Immature natural killer cell (primary cell): ENCODE measurements around the gene SNX10. TPM values are rescaled to one million over a fixed set of nuclear protein-coding genes. Genes with fewer than 3 reads are reported as not detected.

ENCODE experiments used
- DNase-seq, 3 donors: peaks; one replicate each; pipeline ENCODE4 v3.0.0; 2022; ENCODE audit warnings: mixed read lengths in 1 of 3
- H3K27ac Mint-ChIP-seq, 6 donors: one replicate each; pipeline ENCODE4 v1.8.0; 2020; ENCODE audit warnings: mixed read lengths in 6 of 6, mild to moderate bottlenecking in 5 of 6, inconsistent platforms in 4 of 6, moderate library complexity in 3 of 6
- H3K27me3 Mint-ChIP-seq, 3 donors: one replicate each; pipeline ENCODE4 v1.8.0; 2020 to 2021; ENCODE audit warnings: low read depth in 3 of 3, mild to moderate bottlenecking in 3 of 3, mixed read lengths in 3 of 3, moderate library complexity in 3 of 3, inconsistent platforms in 1 of 3
- H3K36me3 Mint-ChIP-seq, 3 donors: one replicate each; pipeline ENCODE4 v1.8.0; 2020; ENCODE audit warnings: mixed read lengths in 3 of 3, inconsistent platforms in 2 of 3, mild to moderate bottlenecking in 2 of 3
- H3K4me1 Mint-ChIP-seq, 2 donors: one replicate each; pipeline ENCODE4 v1.8.0; 2020; ENCODE audit warnings: inconsistent platforms in 2 of 2, mild to moderate bottlenecking in 2 of 2, mixed read lengths in 2 of 2, moderate library complexity in 1 of 2
- H3K4me3 Mint-ChIP-seq, 5 donors: one replicate each; pipeline ENCODE4 v1.8.0; 2020; ENCODE audit warnings: mild to moderate bottlenecking in 5 of 5, mixed read lengths in 5 of 5, inconsistent platforms in 3 of 5, moderate library complexity in 3 of 5
- H3K9me3 Mint-ChIP-seq, 6 donors: one replicate each; pipeline ENCODE4 v1.8.0; 2020; ENCODE audit warnings: mild to moderate bottlenecking in 6 of 6, mixed read lengths in 6 of 6, inconsistent platforms in 4 of 6, moderate library complexity in 3 of 6
- polyA plus RNA-seq, 3 donors: library from polyadenylated mRNA; unstranded; fragments of 300-500 nt; fragmentation: Illumina TruSeq; gene quantifications; one replicate each; pipeline ENCODE4 v1.2.3, GENCODE V29; 2021

Gene SNX10
- polyA plus RNA-seq, 3 donors from 2014 or later, result 50.1 to 54.3 (median 51.8) TPM

GRCh38 chr7:26370011-26370410 lies 78.3 kb downstream of the SNX10 start:
- H3K4me1 Mint-ChIP-seq, result peaks cover 7 to 13% of the 10 kb centered on the region in 2 donors
- no peaks in the 10 kb centered on the region for H3K9me3 Mint-ChIP-seq
- peaks cover 10 to 29% (median 27%) of the 10 kb centered on the region in 3 donors for H3K36me3 Mint-ChIP-seq
- H3K27ac Mint-ChIP-seq, result peak overlapping the region in 1 of 6 donors; percentile 11
- peak in 1 of 3 donors; percentile 4 for DNase-seq
- H3K4me3 Mint-ChIP-seq, result peak overlapping the region in 1 of 5 donors; percentile 9
- no peaks in the 10 kb centered on the region for H3K27me3 Mint-ChIP-seq

DNA sequence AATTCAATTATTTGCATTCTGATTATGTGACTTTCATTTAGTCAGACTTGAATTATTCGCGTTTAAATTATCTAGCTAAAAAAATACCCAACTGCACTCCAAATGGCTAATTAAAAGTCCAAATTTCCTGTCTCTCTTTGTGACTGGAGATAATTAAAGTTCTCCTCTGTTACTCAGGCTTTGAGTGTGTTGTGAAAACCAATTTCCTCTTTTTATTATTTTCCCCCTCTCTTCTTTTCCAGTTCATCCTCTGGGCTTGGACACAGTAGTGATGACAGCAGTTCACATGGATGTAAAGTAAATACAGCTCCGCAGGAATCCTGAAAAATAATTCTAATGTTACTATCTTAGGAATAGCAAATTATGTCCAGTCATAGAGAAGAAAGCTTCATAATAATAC lies 80.6 kb downstream of the SNX10 start:
- Mint-ChIP-seq H3K9me3 (no peaks in the 10 kb centered on the region), H3K4me1 (peaks cover 14 to 20% of the 10 kb centered on the region in 2 donors), H3K36me3 (peaks cover 2 to 27% (median 23%) of the 10 kb centered on the region in 3 donors), H3K27me3 (peaks cover 3 to 7% (median 3%) of the 10 kb centered on the region in 3 donors), H3K4me3 (no peak overlapping the region), H3K27ac (no peak overlapping the region)
- DNase-seq, result no peak

- H3K4me1 Mint-ChIP-seq, result peaks cover 16 to 24% of the 10 kb centered on the region in 2 donors
Observed at GRCh38 chr7:26372704-26373103, 81.0 kb downstream of the SNX10 start.

GRCh38 chr7:26374647-26375373 lies 83.1 kb downstream of the SNX10 start:
- Mint-ChIP-seq H3K27me3 (peaks cover 3 to 7% (median 3%) of the 10 kb centered on the region in 3 donors), H3K36me3 (peaks cover 2 to 27% (median 18%) of the 10 kb centered on the region in 3 donors), H3K27ac (no peak overlapping the region), H3K4me3 (peak overlapping the region in 2 of 5 donors; percentile 23 to 41), H3K9me3 (no peaks in the 10 kb centered on the region), H3K4me1 (peaks cover 12 to 20% of the 10 kb centered on the region in 2 donors)
- DNase-seq, result no peak

More at GRCh38 chr7:26372704-26373103, 81.0 kb downstream of the SNX10 start:
- H3K9me3 Mint-ChIP-seq, result no peaks in the 10 kb centered on the region
- H3K27ac Mint-ChIP-seq, result no peak overlapping the region
- no peak for DNase-seq
- H3K4me3 Mint-ChIP-seq, result no peak overlapping the region
- H3K27me3 Mint-ChIP-seq, result peaks cover 3 to 7% (median 3%) of the 10 kb centered on the region in 3 donors
- H3K36me3 Mint-ChIP-seq, result peaks cover 2 to 27% (median 19%) of the 10 kb centered on the region in 3 donors

DNA sequence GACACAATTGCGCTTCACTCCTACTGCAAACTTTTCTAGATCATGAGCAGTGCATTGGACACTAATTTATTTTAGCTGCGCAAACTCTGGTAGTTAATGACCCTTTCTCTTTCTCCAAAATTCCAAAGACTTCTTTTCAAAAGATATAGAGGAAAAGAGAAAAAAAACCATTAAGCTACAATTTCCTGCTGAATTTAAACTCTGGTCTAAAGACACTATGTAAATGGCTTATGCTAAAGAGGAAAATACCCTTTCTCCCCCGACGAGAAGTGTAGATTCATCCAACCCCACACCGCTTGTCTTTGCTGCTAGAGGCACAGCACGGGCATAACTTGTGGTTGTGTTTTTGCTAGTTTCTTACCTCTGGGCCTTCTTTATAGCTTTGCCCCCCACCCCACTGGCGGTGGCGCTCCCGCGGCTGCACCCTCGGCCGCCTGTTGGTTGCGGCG lies 84.1 kb downstream of the SNX10 start:
- peaks cover 3 to 7% (median 3%) of the 10 kb centered on the region in 3 donors for H3K27me3 Mint-ChIP-seq
- peaks cover 8 to 15% of the 10 kb centered on the region in 2 donors for H3K4me1 Mint-ChIP-seq
- H3K4me3 Mint-ChIP-seq, result peak overlapping the region; percentile 67 to 90 (median 79)
- no peak overlapping the region for H3K27ac Mint-ChIP-seq
- H3K36me3 Mint-ChIP-seq, result peaks cover 2 to 27% (median 18%) of the 10 kb centered on the region in 3 donors
- no peaks in the 10 kb centered on the region for H3K9me3 Mint-ChIP-seq
- no peak for DNase-seq

DNA sequence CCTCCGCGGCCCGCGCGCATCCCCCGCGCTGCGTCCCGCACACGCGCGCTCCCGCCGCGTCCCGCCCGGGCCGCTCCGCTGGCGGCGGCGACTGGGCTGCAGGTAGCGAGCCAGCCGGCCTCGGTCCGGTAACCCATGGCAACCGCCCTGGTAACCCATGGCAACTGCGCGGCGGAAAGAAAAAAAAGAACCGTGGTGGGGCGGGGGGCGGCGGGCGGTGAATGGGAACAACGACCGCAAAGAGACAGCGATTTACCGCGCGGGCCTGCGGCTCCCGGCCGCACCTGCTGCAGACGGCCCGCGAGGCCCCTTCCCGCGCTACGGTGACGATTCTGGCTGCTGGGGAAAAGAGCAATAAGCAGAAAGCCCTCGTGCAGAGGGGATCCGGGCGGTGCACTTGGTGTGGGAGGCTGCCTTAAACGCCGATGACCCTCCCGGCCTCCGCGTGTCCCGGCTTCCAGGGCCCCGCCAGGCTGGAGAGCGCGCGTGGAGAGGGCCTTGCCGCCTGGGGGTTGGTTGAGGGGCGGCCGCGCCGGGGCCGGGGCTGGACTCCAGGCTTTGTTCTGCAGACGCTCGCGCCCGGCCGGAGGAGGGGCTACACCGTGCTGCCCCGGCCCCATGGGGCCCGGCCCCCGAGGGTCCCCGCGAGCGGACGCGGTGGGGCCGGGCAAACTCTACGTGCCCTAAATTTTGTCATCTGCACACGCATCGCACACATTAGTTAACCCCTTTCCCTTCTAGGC lies 84.7 kb downstream of the SNX10 start:
- H3K27me3 Mint-ChIP-seq, result peaks cover 3 to 7% (median 3%) of the 10 kb centered on the region in 3 donors
- peak overlapping the region; percentile 87 to 97 (median 90) for H3K4me3 Mint-ChIP-seq
- peak; percentile 42 to 52 (median 50) for DNase-seq
- H3K9me3 Mint-ChIP-seq, result no peaks in the 10 kb centered on the region
- peaks cover 8 to 15% of the 10 kb centered on the region in 2 donors for H3K4me1 Mint-ChIP-seq
- peak overlapping the region in 4 of 6 donors; percentile 49 to 82 (median 66) for H3K27ac Mint-ChIP-seq
- peaks cover 2 to 27% (median 18%) of the 10 kb centered on the region in 3 donors for H3K36me3 Mint-ChIP-seq

GRCh38 chr7:26378016-26378415 lies 86.4 kb downstream of the SNX10 start:
- no peak for DNase-seq
- no peak overlapping the region for H3K27ac Mint-ChIP-seq
- no peaks in the 10 kb centered on the region for H3K9me3 Mint-ChIP-seq
- peaks cover 3 to 7% (median 3%) of the 10 kb centered on the region in 3 donors for H3K27me3 Mint-ChIP-seq
- peak overlapping the region in 1 of 5 donors; percentile 97 for H3K4me3 Mint-ChIP-seq
- H3K36me3 Mint-ChIP-seq, result peaks cover 0 to 12% (median 8%) of the 10 kb centered on the region in 3 donors
- H3K4me1 Mint-ChIP-seq, result peaks cover 8 to 15% of the 10 kb centered on the region in 2 donors

DNA sequence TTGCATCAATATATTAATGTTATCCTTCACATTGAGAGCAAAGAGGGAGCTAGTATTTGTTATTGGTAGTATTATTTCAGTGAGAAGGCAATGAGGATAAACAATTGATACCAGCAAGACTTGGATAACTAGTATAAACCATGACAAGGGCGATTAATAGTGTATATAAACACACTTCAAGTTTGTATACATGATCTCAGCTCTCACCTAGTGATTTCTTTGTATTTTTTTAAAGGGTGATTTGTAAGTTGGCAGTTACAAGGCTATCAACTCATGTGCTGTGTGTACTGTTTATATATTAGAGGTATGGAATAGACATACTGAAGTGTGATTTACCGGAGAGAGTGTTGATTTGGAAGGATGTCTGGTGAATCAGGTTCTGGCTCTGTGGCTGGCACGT lies 88.0 kb downstream of the SNX10 start:
- no peaks in the 10 kb centered on the region for H3K9me3 Mint-ChIP-seq
- H3K27me3 Mint-ChIP-seq, result peaks cover 3 to 7% (median 3%) of the 10 kb centered on the region in 3 donors
- DNase-seq, result no peak
- H3K27ac Mint-ChIP-seq, result no peak overlapping the region
- no peaks in the 10 kb centered on the region for H3K36me3 Mint-ChIP-seq
- H3K4me3 Mint-ChIP-seq, result no peak overlapping the region
- H3K4me1 Mint-ChIP-seq, result peaks cover 8 to 15% of the 10 kb centered on the region in 2 donors

DNA sequence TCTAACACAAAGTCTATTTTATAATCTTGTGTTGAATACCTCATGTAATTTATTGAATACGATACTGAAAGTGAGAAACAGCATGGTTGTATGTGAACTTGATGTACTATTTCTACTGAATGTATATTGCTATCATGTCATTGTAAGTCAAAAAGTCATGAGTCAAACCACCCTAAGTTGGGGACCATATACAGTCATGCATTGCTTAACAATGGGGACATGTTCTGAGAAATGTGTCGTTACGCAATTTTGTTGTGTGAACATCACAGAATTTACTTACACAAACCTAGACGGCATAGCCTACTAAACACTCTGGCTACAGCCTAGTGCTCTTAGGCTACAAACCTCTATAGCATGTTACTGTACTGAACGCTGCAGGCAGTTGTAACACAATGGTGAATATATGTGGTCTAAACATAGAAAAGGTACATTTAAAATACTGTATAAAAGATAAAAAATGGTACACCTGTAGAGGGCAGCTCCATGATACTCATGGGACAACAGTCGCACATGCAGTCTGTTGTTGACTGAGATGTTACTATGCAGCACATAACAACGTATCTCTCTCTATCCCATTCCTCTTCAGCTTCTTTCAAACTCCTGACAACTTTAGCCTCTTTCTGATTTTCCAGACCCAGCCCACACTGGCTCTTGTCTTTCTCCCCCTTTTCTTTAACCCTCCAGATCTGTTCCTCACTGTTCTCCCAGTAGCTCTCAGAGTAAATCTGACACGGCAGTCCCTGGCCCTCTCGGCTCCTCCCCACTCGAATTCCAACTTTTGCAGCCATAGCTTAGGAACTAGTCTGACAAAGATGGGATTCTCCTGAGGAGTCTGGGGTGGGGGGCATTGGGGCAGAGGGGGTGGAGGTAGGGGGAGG lies 90.1 kb downstream of the SNX10 start:
- Mint-ChIP-seq H3K9me3 (no peaks in the 10 kb centered on the region), H3K36me3 (no peaks in the 10 kb centered on the region), H3K27ac (peak overlapping the region in 1 of 6 donors; percentile 43), H3K27me3 (peaks cover 3 to 4% (median 3%) of the 10 kb centered on the region in 3 donors), H3K4me1 (peaks cover 7 to 9% of the 10 kb centered on the region in 2 donors), H3K4me3 (no peak overlapping the region)
- no peak for DNase-seq

DNA sequence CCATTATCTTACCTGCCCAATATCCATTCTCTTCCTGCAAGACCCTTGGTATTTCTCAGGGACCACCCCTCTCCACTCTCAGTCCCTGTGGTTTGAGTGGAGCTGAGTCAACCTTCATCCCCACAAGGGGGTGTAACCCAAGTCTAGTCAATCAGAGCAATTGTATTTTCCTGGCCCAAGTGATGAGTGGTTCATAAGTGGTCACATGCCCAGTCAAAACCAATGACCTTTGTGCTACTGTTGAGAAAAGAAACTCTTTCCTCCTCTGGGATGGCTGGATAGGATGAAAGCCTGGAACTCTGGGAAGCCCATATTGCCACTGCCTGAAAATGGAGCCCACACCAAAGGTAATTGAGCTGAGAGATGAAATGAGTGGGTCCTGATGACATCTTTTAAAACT lies 93.6 kb downstream of the SNX10 start:
- Mint-ChIP-seq H3K27me3 (no peaks in the 10 kb centered on the region), H3K4me1 (no peaks in the 10 kb centered on the region), H3K9me3 (no peaks in the 10 kb centered on the region)

DNA sequence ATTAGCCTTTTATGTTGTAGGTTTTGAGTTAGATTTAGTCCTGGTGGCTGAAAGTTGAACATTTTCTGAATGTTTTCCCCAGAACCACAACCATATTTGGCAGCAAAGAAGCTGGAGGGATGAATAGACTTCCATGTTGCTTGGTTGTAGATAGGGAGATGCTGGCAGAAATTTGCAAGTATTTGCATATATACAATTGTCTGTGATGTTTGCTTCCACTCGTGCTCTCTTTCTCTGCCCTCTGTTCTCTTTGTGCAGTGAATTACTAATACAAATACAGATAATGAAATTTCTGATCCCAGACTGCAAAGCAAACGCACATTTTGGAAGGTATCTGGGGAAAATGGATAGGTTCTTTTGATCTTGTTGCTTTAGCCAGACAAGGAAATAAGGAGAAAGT lies 96.1 kb downstream of the SNX10 start:
- H3K9me3 Mint-ChIP-seq, result no peaks in the 10 kb centered on the region
- peaks cover 0 to 1% (median 0%) of the 10 kb centered on the region in 3 donors for H3K27me3 Mint-ChIP-seq
- no peak for DNase-seq
- no peak overlapping the region for H3K27ac Mint-ChIP-seq
- H3K4me3 Mint-ChIP-seq, result no peak overlapping the region
- no peaks in the 10 kb centered on the region for H3K4me1 Mint-ChIP-seq
- no peaks in the 10 kb centered on the region for H3K36me3 Mint-ChIP-seq

More for the DNA sequence above, 93.6 kb downstream of the SNX10 start:
- DNase-seq, result no peak
- H3K36me3 Mint-ChIP-seq, result no peaks in the 10 kb centered on the region
- H3K4me3 Mint-ChIP-seq, result no peak overlapping the region
- no peak overlapping the region for H3K27ac Mint-ChIP-seq

GRCh38 chr7:26388256-26388655 lies 96.6 kb downstream of the SNX10 start:
- H3K9me3 Mint-ChIP-seq, result no peaks in the 10 kb centered on the region
- no peaks in the 10 kb centered on the region for H3K36me3 Mint-ChIP-seq
- DNase-seq, result no peak
- H3K27ac Mint-ChIP-seq, result no peak overlapping the region
- no peak overlapping the region for H3K4me3 Mint-ChIP-seq
- H3K4me1 Mint-ChIP-seq, result no peaks in the 10 kb centered on the region
- H3K27me3 Mint-ChIP-seq, result peaks cover 0 to 1% (median 0%) of the 10 kb centered on the region in 3 donors

DNA sequence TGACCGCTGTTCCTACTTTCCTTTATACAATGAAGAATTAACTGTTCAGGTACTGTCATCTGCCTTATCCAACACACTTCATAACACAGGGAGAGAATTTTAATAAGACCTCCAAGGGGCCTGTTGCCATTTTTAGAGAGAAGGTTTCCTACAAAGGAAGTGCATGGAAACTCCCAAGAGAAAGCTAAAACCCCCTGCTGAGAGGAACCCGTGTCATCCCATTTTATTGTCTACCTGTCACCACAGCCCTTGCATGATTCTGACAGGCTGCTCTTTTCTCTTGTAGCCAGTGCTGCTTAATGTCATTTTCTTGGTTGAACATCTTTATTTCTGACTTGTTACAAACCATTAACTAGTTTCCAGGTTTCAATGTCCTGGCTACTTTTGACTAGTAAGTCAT lies 98.4 kb downstream of the SNX10 start:
- H3K4me1 Mint-ChIP-seq, result no peaks in the 10 kb centered on the region
- H3K36me3 Mint-ChIP-seq, result no peaks in the 10 kb centered on the region
- peaks cover 0 to 3% (median 1%) of the 10 kb centered on the region in 3 donors for H3K27me3 Mint-ChIP-seq
- no peak overlapping the region for H3K27ac Mint-ChIP-seq
- H3K4me3 Mint-ChIP-seq, result no peak overlapping the region
- no peak for DNase-seq
- no peaks in the 10 kb centered on the region for H3K9me3 Mint-ChIP-seq
